Lower leg skin (tissue), 4 donors: Measurements from ENCODE around the gene FAM187B. TPM values are rescaled to one million over a fixed set of nuclear protein-coding genes. Genes with fewer than 3 reads are reported as not detected.

ENCODE experiments used
- DNase-seq, 2 donors: peaks; one replicate each; pipeline ENCODE4 v3.0.0-alpha.2; 2019; ENCODE audit warnings: low spot score in 2 of 2
- H3K4me3 ChIP-seq: fragments of 200-600 bp; sonication (generic); 2 replicates; pipeline ENCODE4 v1.5.1; 2017; ENCODE audit warnings: mild to moderate bottlenecking, low read depth; ENCODE audit not compliant: poor library complexity, severe bottlenecking
- POLR2A ChIP-seq, 2 donors: fragments of 450-650 bp; IDR thresholded peaks; one replicate each; pipeline ENCODE4 v1.6.1; 2016 to 2017; ENCODE audit warnings: antibody characterized with exemption in 2 of 2, mild to moderate bottlenecking in 1 of 2, moderate library complexity in 1 of 2
- WGBS, 2 donors: methylation state at CpG; one replicate each; pipeline ENCODE4 v1.1.5; 2018; 5-methylcytosine and 5-hydroxymethylcytosine counted together
- intact Hi-C: fragments of 100-400 bp; cut with DNase I; formaldehyde crosslinking; loops from one replicate; pipeline ENCODE4 v1.15.0; 2023; ENCODE audit warnings: low total_unique reads
- total RNA-seq, 4 donors: library from RNA; depleted of rRNA; stranded (reverse); fragments of >200 nt; gene quantifications; one replicate each; pipeline ENCODE4 v1.1.0, GENCODE V29; 2016
- TF ChIP-seq, protein P1 (sequence below), 3 donors: fragments of 450-650 bp; IDR thresholded peaks; one replicate each; pipeline ENCODE4 v1.5.1; 2016; ENCODE audit warnings: antibody characterized with exemption in 3 of 3, mild to moderate bottlenecking in 3 of 3, moderate library complexity in 2 of 3

FAM187B gene
- total RNA-seq, 4 donors from 2014 or later, result not detected

DNA sequence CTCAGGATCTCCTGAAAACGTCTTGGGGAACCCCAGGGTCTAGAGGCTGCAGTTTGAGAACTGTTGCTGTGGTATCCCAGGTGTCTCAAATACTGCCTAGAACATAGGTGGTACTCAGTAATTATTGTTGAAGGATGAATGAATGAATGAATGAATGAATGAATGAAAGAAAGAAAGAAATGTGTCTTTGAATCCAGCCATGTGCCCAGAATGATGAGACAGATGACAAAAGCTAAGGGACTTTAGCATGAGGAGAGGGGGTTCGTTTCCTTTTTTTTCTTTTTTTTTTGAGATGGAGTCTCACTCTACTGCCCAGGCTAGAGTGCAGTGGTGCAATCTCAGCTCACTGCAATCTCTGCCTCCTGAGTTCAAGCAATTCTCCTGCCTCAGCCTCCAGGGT, 28.0 kb upstream of the FAM187B start:
- no peak overlapping the region for H3K4me3 ChIP-seq
- TF ChIP-seq, protein P1, sequence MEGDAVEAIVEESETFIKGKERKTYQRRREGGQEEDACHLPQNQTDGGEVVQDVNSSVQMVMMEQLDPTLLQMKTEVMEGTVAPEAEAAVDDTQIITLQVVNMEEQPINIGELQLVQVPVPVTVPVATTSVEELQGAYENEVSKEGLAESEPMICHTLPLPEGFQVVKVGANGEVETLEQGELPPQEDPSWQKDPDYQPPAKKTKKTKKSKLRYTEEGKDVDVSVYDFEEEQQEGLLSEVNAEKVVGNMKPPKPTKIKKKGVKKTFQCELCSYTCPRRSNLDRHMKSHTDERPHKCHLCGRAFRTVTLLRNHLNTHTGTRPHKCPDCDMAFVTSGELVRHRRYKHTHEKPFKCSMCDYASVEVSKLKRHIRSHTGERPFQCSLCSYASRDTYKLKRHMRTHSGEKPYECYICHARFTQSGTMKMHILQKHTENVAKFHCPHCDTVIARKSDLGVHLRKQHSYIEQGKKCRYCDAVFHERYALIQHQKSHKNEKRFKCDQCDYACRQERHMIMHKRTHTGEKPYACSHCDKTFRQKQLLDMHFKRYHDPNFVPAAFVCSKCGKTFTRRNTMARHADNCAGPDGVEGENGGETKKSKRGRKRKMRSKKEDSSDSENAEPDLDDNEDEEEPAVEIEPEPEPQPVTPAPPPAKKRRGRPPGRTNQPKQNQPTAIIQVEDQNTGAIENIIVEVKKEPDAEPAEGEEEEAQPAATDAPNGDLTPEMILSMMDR (IDR thresholded peaks at IDR 0.05), result no peak
- no peak for TF ChIP-seq POLR2A (IDR thresholded peaks at IDR 0.05)
- no peak for DNase-seq
- intact Hi-C loops, result no loop called here
- 55 to 60% methylated on average over 2 of the region's 2 CpGs for WGBS, 2 donors

DNA sequence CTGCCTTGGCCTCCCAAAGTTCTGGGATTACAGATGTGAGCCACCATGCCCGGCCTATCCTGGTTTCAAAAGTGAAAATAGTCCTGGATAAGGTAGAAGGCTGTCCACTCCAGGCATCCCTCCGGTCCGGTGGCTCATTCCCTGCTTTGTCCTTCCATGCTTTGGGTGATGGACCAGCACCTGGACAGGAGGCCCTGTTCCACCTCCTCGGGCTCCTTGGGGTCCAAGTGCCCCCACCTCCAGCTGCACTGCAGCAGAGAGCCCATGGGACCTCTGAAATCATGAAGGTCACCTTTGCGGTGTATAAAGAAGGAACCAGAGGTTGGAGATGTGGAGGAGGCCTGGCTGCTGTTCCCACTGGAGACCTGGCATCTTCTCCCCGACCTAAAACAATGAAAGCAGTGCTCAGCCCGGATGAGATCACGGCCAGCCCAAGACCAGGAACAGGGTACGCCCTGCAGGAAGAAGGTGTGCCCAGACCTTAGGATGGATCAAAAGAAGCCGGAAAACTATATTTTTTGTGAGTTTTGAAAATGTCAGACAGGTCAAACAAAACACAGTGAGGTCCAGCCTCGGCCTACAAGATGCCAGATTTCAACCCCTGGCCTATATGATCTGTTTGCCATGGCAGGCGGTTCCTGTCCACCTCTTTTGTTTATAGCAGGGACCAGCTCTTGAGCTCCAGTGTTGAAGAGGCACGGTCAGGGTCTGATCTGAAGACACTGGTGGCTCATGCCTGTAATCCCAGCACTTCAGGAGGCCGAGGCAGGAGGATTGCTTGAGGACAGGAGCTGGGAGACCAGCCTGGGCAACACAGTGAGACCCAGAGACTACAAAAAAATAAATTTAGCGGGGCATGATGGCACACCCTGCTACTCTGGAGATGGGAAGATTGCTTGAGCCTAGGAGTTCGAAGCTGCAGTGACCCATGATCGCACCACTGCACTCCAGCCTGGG, 26.1 kb upstream of the FAM187B start:
- intact Hi-C loops, result no loop called here
- TF ChIP-seq POLR2A (IDR thresholded peaks at IDR 0.05), result no peak
- TF ChIP-seq, protein P1 (IDR thresholded peaks at IDR 0.05), result no peak
- no peak overlapping the region for H3K4me3 ChIP-seq
- WGBS, 2 donors, result 87 to 95% methylated on average over 17 of the region's 17 CpGs
- DNase-seq, result peak; percentile 9 to 81

DNA sequence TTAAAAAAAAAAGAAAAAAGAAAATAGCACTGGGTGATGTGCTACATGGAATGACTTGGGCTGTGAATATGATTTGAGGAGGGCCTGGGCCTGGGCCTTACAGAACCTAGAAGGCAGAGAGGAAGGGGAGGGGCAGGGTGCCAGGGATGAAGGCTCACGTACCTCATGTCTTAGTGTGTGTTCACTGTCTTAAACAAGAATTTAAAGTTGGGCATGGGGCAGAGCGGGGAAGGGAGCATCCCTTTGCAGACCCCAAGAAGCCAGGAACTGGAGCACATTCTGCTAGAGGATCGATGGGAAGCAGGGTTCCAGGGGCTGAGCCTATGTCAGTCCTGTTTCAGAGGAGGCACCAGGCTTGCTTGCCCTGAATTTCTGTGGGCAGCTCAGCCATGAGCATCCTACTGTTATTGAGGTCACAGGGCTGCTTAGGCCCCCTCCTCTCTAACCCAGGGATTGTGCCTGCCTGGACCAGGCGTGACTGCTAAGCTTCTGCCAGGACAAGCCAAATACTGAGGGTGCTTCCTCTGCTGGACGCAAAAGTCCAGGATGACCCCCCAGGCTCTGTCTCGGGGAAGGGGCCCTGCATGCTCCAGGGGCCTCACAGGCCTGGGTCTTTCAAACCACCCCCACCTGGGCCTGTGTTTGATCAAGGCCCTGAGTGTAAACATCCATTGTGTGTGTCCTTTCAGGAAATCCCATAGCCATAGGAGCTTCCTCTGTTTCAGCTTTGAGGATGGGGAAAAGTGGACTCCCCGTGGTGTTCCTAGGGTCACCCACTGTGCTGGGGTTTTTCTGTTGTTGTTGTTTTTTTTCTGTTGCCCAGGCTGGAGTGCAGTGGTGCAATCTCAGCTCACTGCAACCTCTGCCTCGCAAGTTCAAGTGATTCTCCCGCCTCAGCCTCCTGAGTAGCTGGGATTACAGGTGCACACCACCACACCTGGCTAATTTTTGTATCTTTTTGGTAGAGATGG, 25.1 kb upstream of the FAM187B start:
- WGBS, 2 donors, result 79 to 94% methylated on average over 9 of the region's 9 CpGs
- no peak overlapping the region for H3K4me3 ChIP-seq
- peak; percentile 9 to 64 for DNase-seq
- TF ChIP-seq, protein P1 (IDR thresholded peaks at IDR 0.05), result no peak
- no peak for TF ChIP-seq POLR2A (IDR thresholded peaks at IDR 0.05)
- intact Hi-C loops, result no loop called here

DNA sequence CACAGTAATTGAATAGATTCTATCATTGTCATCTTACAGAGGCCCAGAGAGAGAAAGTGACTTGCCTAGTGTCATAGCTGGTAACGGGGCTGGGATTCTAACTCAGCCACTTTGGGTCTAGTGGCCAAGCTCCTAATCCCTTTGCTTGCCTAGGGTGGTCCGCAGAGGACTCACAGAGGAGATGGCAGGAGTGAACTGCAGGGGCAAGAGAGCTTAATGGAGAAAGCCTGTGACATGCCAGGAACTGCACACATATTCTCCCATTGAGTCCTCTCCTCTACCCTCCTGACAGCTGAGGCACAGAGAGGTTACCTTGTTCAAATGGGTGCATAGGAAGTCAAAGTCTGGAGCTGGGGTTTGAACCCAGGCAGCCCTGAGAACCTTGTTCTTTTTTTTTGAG, 22.9 kb upstream of the FAM187B start:
- intact Hi-C loops, result no loop called here
- WGBS, 2 donors, result 82 to 100% methylated on average over 2 of the region's 2 CpGs
- H3K4me3 ChIP-seq, result no peak overlapping the region
- peak; percentile 1 to 18 for DNase-seq
- TF ChIP-seq, protein P1 (IDR thresholded peaks at IDR 0.05), result no peak
- TF ChIP-seq POLR2A (IDR thresholded peaks at IDR 0.05), result no peak

DNA sequence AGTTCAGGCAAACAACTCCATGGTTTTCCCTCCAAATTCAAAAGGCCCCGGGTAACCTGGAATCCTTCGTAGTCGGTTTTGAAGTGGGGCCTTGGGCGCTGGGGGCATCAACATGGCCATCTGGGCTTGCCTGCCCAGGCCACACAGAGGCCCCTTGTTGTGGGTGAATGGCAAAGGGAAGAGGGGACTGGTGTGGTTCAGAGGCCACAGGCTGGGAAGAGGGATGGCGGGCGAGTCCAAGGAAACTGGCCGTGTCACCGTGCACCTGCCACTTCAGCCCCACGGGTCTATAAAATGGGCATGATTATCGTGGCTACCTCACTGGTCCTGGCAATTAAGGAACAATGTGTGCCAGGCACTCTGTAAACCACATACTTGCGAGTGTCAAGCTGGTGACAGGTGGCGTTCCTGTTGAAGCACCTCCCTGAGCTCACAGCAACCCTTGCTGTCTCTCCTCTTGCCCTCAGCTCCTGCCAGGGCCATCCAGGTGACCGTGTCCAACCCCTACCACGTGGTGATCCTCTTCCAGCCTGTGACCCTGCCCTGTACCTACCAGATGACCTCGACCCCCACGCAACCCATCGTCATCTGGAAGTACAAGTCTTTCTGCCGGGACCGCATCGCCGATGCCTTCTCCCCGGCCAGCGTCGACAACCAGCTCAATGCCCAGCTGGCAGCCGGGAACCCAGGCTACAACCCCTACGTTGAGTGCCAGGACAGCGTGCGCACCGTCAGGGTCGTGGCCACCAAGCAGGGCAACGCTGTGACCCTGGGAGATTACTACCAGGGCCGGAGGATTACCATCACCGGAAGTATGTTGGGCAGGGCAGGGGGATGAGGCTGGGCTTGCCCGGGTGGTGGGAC, 21.5 kb upstream of the FAM187B start:
- DNase-seq, result peak; percentile 12 to 77

More for the DNA sequence above, 21.5 kb upstream of the FAM187B start:
- H3K4me3 ChIP-seq, result no peak overlapping the region
- WGBS, 2 donors, result 83 to 86% methylated on average over 34 of the region's 34 CpGs
- intact Hi-C loops, result no loop called here
- no peak for TF ChIP-seq POLR2A (IDR thresholded peaks at IDR 0.05)
- TF ChIP-seq, protein P1 (IDR thresholded peaks at IDR 0.05), result no peak
